Transverse colon (tissue), 4 donors: ENCODE measurements around the gene MS4A4E.

ENCODE experiments used
- CTCF ChIP-seq, 5 experiments: fragments of 200-600 bp in 3 of 5; fragments of 450-650 bp in 2 of 5; sonication (generic) in 3 of 5; IDR thresholded peaks; 1 replicate in 2 of 5; 2 replicates in 3 of 5; pipeline ENCODE4 v1.5.1; 2016 to 2017; ENCODE audit warnings: antibody characterized with exemption in 5 of 5, inconsistent platforms in 3 of 5, mild to moderate bottlenecking in 2 of 5, moderate library complexity in 1 of 5
- EP300 ChIP-seq: sonication (generic); formaldehyde crosslinking; IDR thresholded peaks from one replicate; pipeline ENCODE4 v1.6.1; 2017; ENCODE audit warnings: antibody characterized with exemption, low read depth
- POLR2A ChIP-seq: fragments of 450-650 bp; IDR thresholded peaks from one replicate; pipeline ENCODE4 v1.6.1; 2016; ENCODE audit warnings: antibody characterized with exemption, mild to moderate bottlenecking, moderate library complexity
- POLR2AphosphoS5 ChIP-seq, 3 donors: sonication (generic); formaldehyde crosslinking; IDR thresholded peaks; one replicate each; pipeline ENCODE4 v1.6.1; 2016; ENCODE audit warnings: antibody characterized with exemption in 3 of 3

GRCh38 chr11:60164550-60165075, 78.3 kb downstream of the MS4A4E start:
- TF ChIP-seq CTCF (IDR thresholded peaks at IDR 0.05) (no peak), POLR2A (no peak), POLR2AphosphoS5 (IDR thresholded peaks at IDR 0.05) (no peak), EP300 (no peak)
